ENCODE results near the gene BCL10. TPM values are rescaled to one million over a fixed set of nuclear protein-coding genes. Genes with fewer than 3 reads are reported as not detected.

BCL10 gene
- total RNA-seq, 4 donors from 2014 or later, result 9.4 to 21.3 (median 10.6) TPM

DNA sequence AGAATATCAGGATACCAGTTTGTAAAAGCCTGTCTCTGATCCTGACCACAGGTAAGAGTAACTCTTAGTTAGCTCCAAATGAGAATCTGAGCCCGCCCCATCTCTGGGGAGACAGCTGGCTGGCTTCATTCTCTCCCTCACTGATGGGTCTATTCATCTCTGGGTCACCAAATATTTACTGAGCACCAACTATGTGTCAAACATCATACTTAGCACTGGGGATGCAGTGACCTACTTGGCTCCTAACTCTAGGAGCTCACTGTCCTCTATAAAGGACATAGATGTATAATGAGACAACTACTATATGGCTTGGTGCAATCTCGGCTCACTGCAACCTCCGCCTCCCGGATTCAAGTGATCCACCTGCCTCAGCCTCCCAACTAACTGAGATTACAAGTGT, 29.8 kb upstream of the BCL10 start:
- Histone ChIP-seq H3K36me3 (no peaks in the 10 kb centered on the region), H3K4me3 (no peak overlapping the region), H3K27me3 (no peaks in the 10 kb centered on the region), H3K27ac (no peak overlapping the region), H3K9me3 (no peaks in the 10 kb centered on the region), H3K4me1 (peaks cover 0 to 10% (median 7%) of the 10 kb centered on the region in 3 donors)
- 93 to 100% methylated on average over 1 to 3 of the region's 4 CpGs for WGBS, 2 donors (ENCODE audit: low coverage in 1 of 2)
- TF ChIP-seq POLR2A (IDR thresholded peaks at IDR 0.05), result no peak
- TF ChIP-seq EP300 (IDR thresholded peaks at IDR 0.05), result no peak
- no peak for TF ChIP-seq POLR2AphosphoS5 (IDR thresholded peaks at IDR 0.05)
- TF ChIP-seq, protein P1, sequence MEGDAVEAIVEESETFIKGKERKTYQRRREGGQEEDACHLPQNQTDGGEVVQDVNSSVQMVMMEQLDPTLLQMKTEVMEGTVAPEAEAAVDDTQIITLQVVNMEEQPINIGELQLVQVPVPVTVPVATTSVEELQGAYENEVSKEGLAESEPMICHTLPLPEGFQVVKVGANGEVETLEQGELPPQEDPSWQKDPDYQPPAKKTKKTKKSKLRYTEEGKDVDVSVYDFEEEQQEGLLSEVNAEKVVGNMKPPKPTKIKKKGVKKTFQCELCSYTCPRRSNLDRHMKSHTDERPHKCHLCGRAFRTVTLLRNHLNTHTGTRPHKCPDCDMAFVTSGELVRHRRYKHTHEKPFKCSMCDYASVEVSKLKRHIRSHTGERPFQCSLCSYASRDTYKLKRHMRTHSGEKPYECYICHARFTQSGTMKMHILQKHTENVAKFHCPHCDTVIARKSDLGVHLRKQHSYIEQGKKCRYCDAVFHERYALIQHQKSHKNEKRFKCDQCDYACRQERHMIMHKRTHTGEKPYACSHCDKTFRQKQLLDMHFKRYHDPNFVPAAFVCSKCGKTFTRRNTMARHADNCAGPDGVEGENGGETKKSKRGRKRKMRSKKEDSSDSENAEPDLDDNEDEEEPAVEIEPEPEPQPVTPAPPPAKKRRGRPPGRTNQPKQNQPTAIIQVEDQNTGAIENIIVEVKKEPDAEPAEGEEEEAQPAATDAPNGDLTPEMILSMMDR (IDR thresholded peaks at IDR 0.05), result no peak
- no peak for ATAC-seq

DNA sequence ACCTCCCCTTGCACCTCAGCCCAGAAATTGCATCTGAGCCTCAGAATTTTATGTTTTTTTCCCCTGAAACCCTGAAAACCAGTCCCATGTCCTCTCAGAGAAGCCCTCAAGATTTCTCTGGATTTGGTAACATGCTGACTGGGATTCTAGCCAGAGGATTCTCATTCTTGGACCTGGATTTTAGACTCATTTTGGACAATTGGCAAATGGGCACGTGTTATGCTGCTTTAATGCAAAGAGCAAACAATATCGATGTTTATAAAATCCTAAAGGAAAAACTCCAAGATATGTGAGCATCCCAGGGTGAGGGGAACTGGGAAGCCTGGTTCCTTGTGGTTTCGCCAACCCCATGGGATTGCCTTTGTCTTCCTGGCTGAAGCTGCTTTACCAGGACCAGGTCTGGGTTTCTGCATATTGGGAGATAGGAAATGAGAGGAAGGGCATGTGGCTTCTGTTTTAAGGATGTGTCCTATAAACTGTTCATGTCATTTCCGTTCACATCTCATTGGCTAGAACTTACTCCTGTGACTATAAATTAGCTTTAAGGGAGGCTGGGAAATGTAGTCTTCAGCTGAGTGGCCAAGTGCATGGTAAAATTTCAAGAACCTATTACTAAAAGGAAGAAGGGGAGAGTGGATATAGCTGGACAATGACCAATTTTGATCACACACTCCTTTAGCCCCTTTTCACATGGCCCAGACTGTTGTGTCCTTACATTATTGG, 27.2 kb upstream of the BCL10 start:
- Histone ChIP-seq H3K9me3 (no peaks in the 10 kb centered on the region), H3K4me1 (peaks cover 0 to 9% (median 7%) of the 10 kb centered on the region in 3 donors), H3K27ac (no peak overlapping the region), H3K27me3 (no peaks in the 10 kb centered on the region), H3K4me3 (no peak overlapping the region), H3K36me3 (no peaks in the 10 kb centered on the region)
- WGBS, 2 donors (ENCODE audit: low coverage in 1 of 2), result 84% methylated on average over 4 of the region's 4 CpGs; no CpG with 5 or more reads in 1 of the 2 donors
- TF ChIP-seq POLR2AphosphoS5 (IDR thresholded peaks at IDR 0.05), result no peak
- TF ChIP-seq, protein P1 (IDR thresholded peaks at IDR 0.05), result no peak
- TF ChIP-seq EP300 (IDR thresholded peaks at IDR 0.05), result no peak
- TF ChIP-seq POLR2A (IDR thresholded peaks at IDR 0.05), result no peak
- ATAC-seq, result no peak

DNA sequence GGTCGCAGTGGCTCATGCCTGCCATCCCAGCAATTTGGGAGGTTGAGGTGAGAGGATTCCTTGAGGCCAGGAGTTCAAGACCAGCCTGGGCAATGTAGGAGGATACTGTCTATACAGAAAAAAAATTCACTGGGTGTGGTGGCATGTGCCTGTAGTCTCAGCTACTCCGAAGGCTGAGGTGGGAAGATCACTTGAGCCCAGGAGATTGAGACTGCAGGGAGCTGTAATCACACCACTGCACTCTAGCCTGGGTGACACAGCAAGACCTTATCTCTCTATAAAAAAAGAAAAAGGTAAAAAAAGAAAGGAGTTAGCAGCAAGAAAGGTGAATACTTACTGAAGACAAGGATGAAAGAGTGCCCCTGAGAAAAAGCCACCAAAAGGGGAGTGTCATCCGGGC, 23.7 kb upstream of the BCL10 start:
- Histone ChIP-seq H3K27ac (no peak overlapping the region), H3K9me3 (no peaks in the 10 kb centered on the region), H3K36me3 (no peaks in the 10 kb centered on the region), H3K27me3 (no peaks in the 10 kb centered on the region), H3K4me1 (peaks cover 0 to 21% (median 9%) of the 10 kb centered on the region in 3 donors), H3K4me3 (no peak overlapping the region)
- 60 to 69% methylated on average over 2 to 3 of the region's 3 CpGs for WGBS, 2 donors (ENCODE audit: low coverage in 1 of 2)
- no peak for ATAC-seq
- no peak for TF ChIP-seq EP300 (IDR thresholded peaks at IDR 0.05)
- TF ChIP-seq POLR2AphosphoS5 (IDR thresholded peaks at IDR 0.05), result no peak
- no peak for TF ChIP-seq POLR2A (IDR thresholded peaks at IDR 0.05)
- TF ChIP-seq, protein P1 (IDR thresholded peaks at IDR 0.05), result no peak

DNA sequence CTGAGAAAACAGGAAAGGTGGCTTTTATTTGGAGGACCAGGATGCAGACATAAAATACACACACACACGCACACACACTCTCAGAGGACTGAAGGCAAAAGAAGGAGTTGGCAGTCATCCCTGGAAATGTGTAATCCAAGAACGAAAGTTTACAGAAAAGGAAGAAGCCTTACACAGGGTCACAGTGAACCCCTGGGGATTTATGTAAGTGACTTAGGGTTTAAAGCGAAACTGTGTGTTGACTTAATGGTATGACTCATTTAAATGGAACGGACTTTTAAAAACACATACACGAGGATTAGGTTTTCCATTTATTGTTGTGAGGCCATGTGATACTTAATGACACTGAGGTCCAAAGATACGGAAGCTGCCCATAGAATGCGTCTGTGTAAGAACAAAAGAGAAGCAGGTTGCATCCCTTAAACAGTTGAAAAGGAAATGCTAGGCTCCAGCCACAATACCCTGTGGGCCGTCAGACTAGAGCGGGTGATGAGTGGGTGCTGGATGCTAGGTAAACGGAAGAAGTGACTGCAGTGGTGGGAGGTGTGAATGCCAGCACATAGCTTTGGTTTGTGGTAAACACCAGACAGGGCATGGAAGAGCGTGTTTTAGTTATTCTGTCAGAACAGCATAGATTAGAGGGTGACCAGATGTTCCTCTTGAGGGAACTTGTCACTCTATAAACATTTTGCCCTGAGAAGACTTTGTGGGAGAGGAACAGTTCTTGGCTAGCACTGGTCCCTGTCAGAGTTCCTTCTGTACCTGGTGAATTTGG, 21.6 kb upstream of the BCL10 start:
- Histone ChIP-seq H3K27ac (peak overlapping the region; percentile 16 to 75 (median 67)), H3K36me3 (no peaks in the 10 kb centered on the region), H3K9me3 (no peaks in the 10 kb centered on the region), H3K4me1 (peaks cover 0 to 21% (median 9%) of the 10 kb centered on the region in 3 donors), H3K4me3 (no peak overlapping the region), H3K27me3 (no peaks in the 10 kb centered on the region)
- WGBS, 2 donors (ENCODE audit: low coverage in 1 of 2), result 10 to 21% methylated on average over 9 to 11 of the region's 11 CpGs
- TF ChIP-seq POLR2AphosphoS5 (IDR thresholded peaks at IDR 0.05) (peak; percentile 78), POLR2A (IDR thresholded peaks at IDR 0.05) (no peak)
- ATAC-seq, result peak; percentile 76

DNA sequence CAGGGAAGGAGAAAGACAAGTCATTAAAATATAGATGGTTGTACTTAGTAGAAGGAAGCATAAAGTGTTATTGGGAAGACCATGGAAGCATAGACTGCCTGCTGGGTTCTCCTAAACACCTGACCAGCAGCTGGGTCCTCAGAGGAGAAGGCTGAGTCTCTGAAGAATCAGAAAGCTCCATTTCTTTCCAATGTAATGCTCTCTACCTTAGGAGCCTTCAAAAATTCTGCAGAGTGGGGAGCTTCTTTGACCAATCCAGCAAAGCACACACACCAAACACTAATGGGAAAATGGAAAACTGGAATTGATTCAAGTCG, 21.1 kb upstream of the BCL10 start:
- Histone ChIP-seq H3K27me3 (no peaks in the 10 kb centered on the region), H3K4me1 (peaks cover 0 to 21% (median 9%) of the 10 kb centered on the region in 3 donors), H3K4me3 (no peak overlapping the region), H3K27ac (peak overlapping the region; percentile 16 to 75 (median 67)), H3K36me3 (no peaks in the 10 kb centered on the region), H3K9me3 (no peaks in the 10 kb centered on the region)
- no peak for ATAC-seq
- 21 to 25% methylated on average over 1 of the region's 1 CpG for WGBS, 2 donors (ENCODE audit: low coverage in 1 of 2)
- TF ChIP-seq EP300 (IDR thresholded peaks at IDR 0.05), result no peak
- no peak for TF ChIP-seq POLR2AphosphoS5 (IDR thresholded peaks at IDR 0.05)
- TF ChIP-seq, protein P1 (IDR thresholded peaks at IDR 0.05), result no peak
- no peak for TF ChIP-seq POLR2A (IDR thresholded peaks at IDR 0.05)

Measured in gastroesophageal sphincter (tissue), 4 donors.